Suprapubic skin (tissue), 4 donors: ENCODE data around the gene KIF20B.

Experiments
- POLR2A ChIP-seq, 2 donors: fragments of 450-650 bp; IDR thresholded peaks; one replicate each; pipeline ENCODE4 v1.6.1; 2017; ENCODE audit warnings: antibody characterized with exemption in 2 of 2, mild to moderate bottlenecking in 2 of 2, moderate library complexity in 2 of 2
- POLR2AphosphoS5 ChIP-seq, 3 donors: sonication (generic); formaldehyde crosslinking; IDR thresholded peaks; one replicate each; pipeline ENCODE4 v1.6.1; 2017; ENCODE audit warnings: antibody characterized with exemption in 3 of 3
- TF ChIP-seq, protein P1 (sequence below), 2 donors: fragments of 200-600 bp in 1 of 2; fragments of 450-650 bp in 1 of 2; sonication (generic) in 1 of 2; IDR thresholded peaks; one replicate each; pipeline ENCODE4 v1.5.1; 2016 to 2019; ENCODE audit warnings: antibody characterized with exemption in 2 of 2, mild to moderate bottlenecking in 1 of 2, moderate library complexity in 1 of 2

DNA sequence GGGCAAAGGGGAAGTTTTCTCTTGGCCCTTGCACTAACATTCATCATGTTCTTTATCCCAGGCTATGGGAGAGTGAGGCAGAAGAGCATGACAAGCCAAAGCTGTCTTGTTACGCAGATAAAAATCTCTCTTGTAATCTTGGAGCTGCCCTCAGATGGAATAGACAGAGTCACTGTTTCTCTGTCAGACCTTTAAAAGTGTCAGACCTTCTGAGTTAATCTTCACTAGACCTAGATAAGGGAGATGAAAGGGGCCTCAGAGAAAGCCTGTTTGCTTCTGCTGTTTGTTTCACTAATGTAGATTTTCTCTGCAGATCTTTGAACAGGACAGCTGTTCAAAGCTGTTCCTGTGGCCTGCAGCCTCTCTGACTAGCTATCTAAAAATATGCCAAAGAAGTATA lies 112.9 kb downstream of the KIF20B start:
- TF ChIP-seq, protein P1, sequence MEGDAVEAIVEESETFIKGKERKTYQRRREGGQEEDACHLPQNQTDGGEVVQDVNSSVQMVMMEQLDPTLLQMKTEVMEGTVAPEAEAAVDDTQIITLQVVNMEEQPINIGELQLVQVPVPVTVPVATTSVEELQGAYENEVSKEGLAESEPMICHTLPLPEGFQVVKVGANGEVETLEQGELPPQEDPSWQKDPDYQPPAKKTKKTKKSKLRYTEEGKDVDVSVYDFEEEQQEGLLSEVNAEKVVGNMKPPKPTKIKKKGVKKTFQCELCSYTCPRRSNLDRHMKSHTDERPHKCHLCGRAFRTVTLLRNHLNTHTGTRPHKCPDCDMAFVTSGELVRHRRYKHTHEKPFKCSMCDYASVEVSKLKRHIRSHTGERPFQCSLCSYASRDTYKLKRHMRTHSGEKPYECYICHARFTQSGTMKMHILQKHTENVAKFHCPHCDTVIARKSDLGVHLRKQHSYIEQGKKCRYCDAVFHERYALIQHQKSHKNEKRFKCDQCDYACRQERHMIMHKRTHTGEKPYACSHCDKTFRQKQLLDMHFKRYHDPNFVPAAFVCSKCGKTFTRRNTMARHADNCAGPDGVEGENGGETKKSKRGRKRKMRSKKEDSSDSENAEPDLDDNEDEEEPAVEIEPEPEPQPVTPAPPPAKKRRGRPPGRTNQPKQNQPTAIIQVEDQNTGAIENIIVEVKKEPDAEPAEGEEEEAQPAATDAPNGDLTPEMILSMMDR (IDR thresholded peaks at IDR 0.05) = no peak
- no peak for TF ChIP-seq POLR2AphosphoS5 (IDR thresholded peaks at IDR 0.05)
- TF ChIP-seq POLR2A (IDR thresholded peaks at IDR 0.05) = no peak
